Measurements from ENCODE around the gene TNFSF10. TPM values are rescaled to one million over a fixed set of nuclear protein-coding genes. Genes with fewer than 3 reads are reported as not detected.
"Not testable (repeated sequence)": the region's sequence is repeated elsewhere in the genome, so short reads cannot be mapped to it uniquely, and the experiment has no call there.

The TNFSF10 gene
- total and polyA plus RNA-seq, 2 of the 4 experiments (the other 2 are of a cell fraction): 0.63 to 1.3 TPM

- Histone ChIP-seq H2BK5ac (ENCODE audit: low read depth, low read length, poor library complexity, severe bottlenecking) (no peak overlapping the region), H2AFZ (replicated peaks; ENCODE audit: low read length, poor library complexity) (no peak overlapping the region), H3K4me3 (ENCODE audit: insufficient read depth, low read depth, low read length) (no peak overlapping the region), H3K4me1 (ENCODE audit: control insufficient read depth, insufficient read depth, low read length) (peaks cover 2% of the 10 kb centered on the region; the same call in 1 of the 2 replicates), H3K9me3 (ENCODE audit: control insufficient read depth, insufficient read depth, low read length) (no peaks in the 10 kb centered on the region; the same call in 1 of the 2 replicates), H3K9me1 (ENCODE audit: insufficient read depth, low read length) (no peaks in the 10 kb centered on the region), H3K14ac (replicated peaks; ENCODE audit: low read depth, low read length) (no peak overlapping the region), H2BK20ac (ENCODE audit: low read depth, low read length) (no peak overlapping the region), H4K20me1 (ENCODE audit: insufficient read depth, low read length) (no peaks in the 10 kb centered on the region), H2BK15ac (ENCODE audit: low read depth, low read length) (no peak overlapping the region), H3K9ac (ENCODE audit: low read depth, low read length) (no peak overlapping the region), H3K23ac (ENCODE audit: low read depth, low read length) (no peak overlapping the region), H3K27me3 (ENCODE audit: control insufficient read depth, insufficient read depth, low read length) (no peaks in the 10 kb centered on the region; the same call in 1 of the 2 replicates), H3K4ac (ENCODE audit: low read depth, low read length) (no peak overlapping the region), H3K79me1 (ENCODE audit: low read depth in 1 of 2, low read length in 2 of 2) (no peaks in the 10 kb centered on the region), H2AK5ac (ENCODE audit: low read depth, low read length) (no peak overlapping the region), H2AK9ac (replicated peaks; ENCODE audit: low read depth, low read length, poor library complexity) (no peak overlapping the region), H4K5ac (ENCODE audit: low read depth, low read length) (no peak overlapping the region), H4K8ac (ENCODE audit: low read depth in 2 of 2, low read length in 2 of 2) (no peak overlapping the region), H3K36me3 (ENCODE audit: control insufficient read depth, insufficient read depth, low read length) (no peaks in the 10 kb centered on the region), H3K18ac (ENCODE audit: low read depth, low read length) (no peak overlapping the region), H4K91ac (ENCODE audit: insufficient read depth, low read depth, low read length) (no peak overlapping the region), H3K27ac (ENCODE audit: insufficient read depth, low read length) (no peak overlapping the region), H3K56ac (ENCODE audit: extremely low read depth, insufficient read depth, low read length) (no peak overlapping the region), H2BK120ac (ENCODE audit: low read depth, low read length) (no peak overlapping the region), H3K4me2 (ENCODE audit: low read depth, low read length) (no peak overlapping the region)
- no TSS peak for BruUV-seq (replicated peaks)
- DNase-seq (no peak), ATAC-seq (ENCODE audit: low read depth) (no peak)
- CTCF ChIA-PET: no interaction called here
- POLR2A ChIA-PET (ENCODE audit: unreplicated experiment): no interaction called here
- dilution Hi-C loops (cut with HindIII; ENCODE audit: low sequenced_read_pairs, unreplicated experiment) (no loop called here), in situ Hi-C loops (cut with MboI; ENCODE audit: low sequenced_read_pairs) (no loop called here), intact Hi-C loops (cut with micrococcal nuclease) (no loop called here)
- no peak for TF ChIP-seq RCOR1 (IDR thresholded peaks at IDR 0.05; ENCODE audit: insufficient replicate concordance, low read length)
- TF ChIP-seq SMC3 (IDR thresholded peaks at IDR 0.05; ENCODE audit: low read depth, low read length): no peak
- no peak for TF ChIP-seq NFE2L2 (IDR thresholded peaks at IDR 0.05; ENCODE audit: low read depth, low read length)
- TF ChIP-seq MAZ (IDR thresholded peaks at IDR 0.05; ENCODE audit: borderline replicate concordance, low read depth, low read length): no peak
- TF ChIP-seq CHD1 (IDR thresholded peaks at IDR 0.05; ENCODE audit: low read depth, low read length): no peak
- TF ChIP-seq CTCF (conservative IDR thresholded peaks at IDR 0.05; ENCODE audit: low read depth, low read length): no peak
- TF ChIP-seq MXI1 (IDR thresholded peaks at IDR 0.05; ENCODE audit: borderline replicate concordance, low read depth, low read length): no peak
- TF ChIP-seq RAD21 (IDR thresholded peaks at IDR 0.05; ENCODE audit: low read length): no peak
- TF ChIP-seq CEBPB (IDR thresholded peaks at IDR 0.05; ENCODE audit: low read depth, low read length): no peak
- WGBS, 2 experiments (ENCODE audit: extremely low coverage in 2 of 2, insufficient read length in 1 of 2): no CpG with 5 or more reads among the region's 2 CpGs
Observed at GRCh38 chr3:172568701-172569100, 45.5 kb upstream of the TNFSF10 start.

GRCh38 chr3:172566785-172567184, 43.6 kb upstream of the TNFSF10 start:
- H3K9ac ChIP-seq (ENCODE audit: low read depth, low read length); H2BK120ac ChIP-seq (ENCODE audit: low read depth, low read length); POLR2A ChIA-PET (ENCODE audit: unreplicated experiment); H3K9me1 ChIP-seq (ENCODE audit: insufficient read depth, low read length); H2BK15ac ChIP-seq (ENCODE audit: low read depth, low read length); intact Hi-C loops (cut with micrococcal nuclease); H4K20me1 ChIP-seq (ENCODE audit: insufficient read depth, low read length); H3K9me3 ChIP-seq (ENCODE audit: control insufficient read depth, insufficient read depth, low read length); DNase-seq; H3K56ac ChIP-seq (ENCODE audit: extremely low read depth, insufficient read depth, low read length); H3K23ac ChIP-seq (ENCODE audit: low read depth, low read length); H2BK5ac ChIP-seq (ENCODE audit: low read depth, low read length, poor library complexity, severe bottlenecking); H2AFZ ChIP-seq (replicated peaks; ENCODE audit: low read length, poor library complexity); H3K4ac ChIP-seq (ENCODE audit: low read depth, low read length); H2BK20ac ChIP-seq (ENCODE audit: low read depth, low read length); BruUV-seq (replicated peaks); H4K5ac ChIP-seq (ENCODE audit: low read depth, low read length); H3K27me3 ChIP-seq (ENCODE audit: control insufficient read depth, insufficient read depth, low read length); H2AK5ac ChIP-seq (ENCODE audit: low read depth, low read length); H3K36me3 ChIP-seq (ENCODE audit: control insufficient read depth, insufficient read depth, low read length); H2AK9ac ChIP-seq (replicated peaks; ENCODE audit: low read depth, low read length, poor library complexity); H3K79me1 ChIP-seq (ENCODE audit: low read depth in 1 of 2, low read length in 2 of 2); H4K8ac ChIP-seq (ENCODE audit: low read depth in 2 of 2, low read length in 2 of 2); H3K4me2 ChIP-seq (ENCODE audit: low read depth, low read length); ATAC-seq (ENCODE audit: low read depth); H3K27ac ChIP-seq (ENCODE audit: insufficient read depth, low read length); H3K4me1 ChIP-seq (ENCODE audit: control insufficient read depth, insufficient read depth, low read length); H4K91ac ChIP-seq (ENCODE audit: insufficient read depth, low read depth, low read length); dilution Hi-C loops (cut with HindIII; ENCODE audit: low sequenced_read_pairs, unreplicated experiment); H3K14ac ChIP-seq (replicated peaks; ENCODE audit: low read depth, low read length); in situ Hi-C loops (cut with MboI; ENCODE audit: low sequenced_read_pairs); CTCF ChIA-PET; H3K18ac ChIP-seq (ENCODE audit: low read depth, low read length); H3K4me3 ChIP-seq (ENCODE audit: insufficient read depth, low read depth, low read length): not testable (repeated sequence)
- no CpG with 5 or more reads among the region's 2 CpGs for WGBS, 2 experiments (ENCODE audit: extremely low coverage in 2 of 2, insufficient read length in 1 of 2)
